Chondrocyte (in vitro differentiated cells): Measurements from ENCODE around the gene CFAP46. TPM values are rescaled to one million over a fixed set of nuclear protein-coding genes. Genes with fewer than 3 reads are reported as not detected.

ENCODE experiments used
- DNase-seq: peaks from one replicate; pipeline ENCODE4 v3.0.0; 2021; ENCODE audit warnings: mixed read lengths, low spot score
- H3K27ac Mint-ChIP-seq: one replicate; pipeline ENCODE4 v1.8.0; 2021; ENCODE audit warnings: mild to moderate bottlenecking, moderate library complexity, mixed read lengths; ENCODE audit not compliant: unreplicated experiment
- H3K27me3 Mint-ChIP-seq: 2 replicates; pipeline ENCODE4 v1.8.0; 2021; ENCODE audit warnings: low read depth, mixed read lengths
- H3K36me3 Mint-ChIP-seq: 2 replicates; pipeline ENCODE4 v1.8.0; 2021; ENCODE audit warnings: low read depth, mixed read lengths
- H3K4me1 Mint-ChIP-seq: 2 replicates; pipeline ENCODE4 v1.8.0; 2021; ENCODE audit warnings: low read depth, mild to moderate bottlenecking, mixed read lengths
- H3K4me3 Mint-ChIP-seq: one replicate; pipeline ENCODE4 v1.8.0; 2021; ENCODE audit warnings: mild to moderate bottlenecking, moderate library complexity, mixed read lengths; ENCODE audit not compliant: unreplicated experiment
- H3K9me3 Mint-ChIP-seq: 2 replicates; pipeline ENCODE4 v1.8.0; 2021; ENCODE audit warnings: low read depth, mixed read lengths
- total RNA-seq: library from RNA; stranded (reverse); gene quantifications from 3 replicates; pipeline ENCODE4 v1.2.1, GENCODE V29; 2021
- TF ChIP-seq, protein P1 (sequence below): fragments of 200-600 bp; sonication (generic); IDR thresholded peaks from 2 replicates; pipeline ENCODE4 v1.5.0; 2021; ENCODE audit warnings: antibody characterized with exemption, mild to moderate bottlenecking, moderate library complexity

CFAP46 gene
- total RNA-seq, 1 donor from 2014 or later = 0.92 TPM

DNA sequence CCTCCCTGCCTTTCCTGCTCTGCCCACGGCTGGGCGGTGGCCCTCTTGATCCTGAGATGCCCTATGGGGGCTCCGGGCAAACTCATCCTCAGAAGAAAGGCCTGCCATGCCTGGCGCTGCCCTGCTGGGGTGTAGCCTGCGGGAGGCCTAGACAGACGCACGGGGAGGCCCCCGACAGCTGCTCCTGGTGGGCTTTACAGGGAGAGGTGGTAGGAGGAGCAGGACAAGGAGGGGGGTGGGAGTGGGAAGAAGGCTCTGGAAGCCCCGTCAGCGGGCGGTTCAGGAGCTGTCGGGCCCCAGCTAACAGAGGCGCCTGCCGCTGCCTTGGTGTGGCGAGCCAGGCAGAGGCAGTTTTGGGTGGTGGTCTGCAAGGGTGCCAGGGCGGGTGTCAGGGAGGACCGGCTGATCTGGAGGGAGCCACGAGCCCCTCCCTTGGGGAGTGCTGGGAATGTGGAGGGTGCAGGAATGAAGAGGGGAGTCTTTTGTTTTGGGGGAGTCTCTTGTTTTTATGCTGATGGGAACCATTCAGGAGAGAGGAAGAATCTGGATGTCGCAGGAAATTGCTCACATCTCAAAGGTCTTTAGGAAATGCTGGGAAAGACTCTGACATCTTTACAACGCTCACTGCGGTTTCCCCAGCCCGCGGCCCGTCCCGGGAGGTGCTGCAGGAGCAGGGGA is 63.5 kb downstream of the CFAP46 start:
- TF ChIP-seq, protein P1, sequence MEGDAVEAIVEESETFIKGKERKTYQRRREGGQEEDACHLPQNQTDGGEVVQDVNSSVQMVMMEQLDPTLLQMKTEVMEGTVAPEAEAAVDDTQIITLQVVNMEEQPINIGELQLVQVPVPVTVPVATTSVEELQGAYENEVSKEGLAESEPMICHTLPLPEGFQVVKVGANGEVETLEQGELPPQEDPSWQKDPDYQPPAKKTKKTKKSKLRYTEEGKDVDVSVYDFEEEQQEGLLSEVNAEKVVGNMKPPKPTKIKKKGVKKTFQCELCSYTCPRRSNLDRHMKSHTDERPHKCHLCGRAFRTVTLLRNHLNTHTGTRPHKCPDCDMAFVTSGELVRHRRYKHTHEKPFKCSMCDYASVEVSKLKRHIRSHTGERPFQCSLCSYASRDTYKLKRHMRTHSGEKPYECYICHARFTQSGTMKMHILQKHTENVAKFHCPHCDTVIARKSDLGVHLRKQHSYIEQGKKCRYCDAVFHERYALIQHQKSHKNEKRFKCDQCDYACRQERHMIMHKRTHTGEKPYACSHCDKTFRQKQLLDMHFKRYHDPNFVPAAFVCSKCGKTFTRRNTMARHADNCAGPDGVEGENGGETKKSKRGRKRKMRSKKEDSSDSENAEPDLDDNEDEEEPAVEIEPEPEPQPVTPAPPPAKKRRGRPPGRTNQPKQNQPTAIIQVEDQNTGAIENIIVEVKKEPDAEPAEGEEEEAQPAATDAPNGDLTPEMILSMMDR = no peak
- Mint-ChIP-seq H3K4me3 (no peak overlapping the region), H3K4me1 (peaks cover 4% of the 10 kb centered on the region), H3K27ac (no peak overlapping the region), H3K9me3 (peaks cover 8% of the 10 kb centered on the region), H3K36me3 (peaks cover 2% of the 10 kb centered on the region), H3K27me3 (peaks cover 56% of the 10 kb centered on the region)
- peak; percentile 86 for DNase-seq

DNA sequence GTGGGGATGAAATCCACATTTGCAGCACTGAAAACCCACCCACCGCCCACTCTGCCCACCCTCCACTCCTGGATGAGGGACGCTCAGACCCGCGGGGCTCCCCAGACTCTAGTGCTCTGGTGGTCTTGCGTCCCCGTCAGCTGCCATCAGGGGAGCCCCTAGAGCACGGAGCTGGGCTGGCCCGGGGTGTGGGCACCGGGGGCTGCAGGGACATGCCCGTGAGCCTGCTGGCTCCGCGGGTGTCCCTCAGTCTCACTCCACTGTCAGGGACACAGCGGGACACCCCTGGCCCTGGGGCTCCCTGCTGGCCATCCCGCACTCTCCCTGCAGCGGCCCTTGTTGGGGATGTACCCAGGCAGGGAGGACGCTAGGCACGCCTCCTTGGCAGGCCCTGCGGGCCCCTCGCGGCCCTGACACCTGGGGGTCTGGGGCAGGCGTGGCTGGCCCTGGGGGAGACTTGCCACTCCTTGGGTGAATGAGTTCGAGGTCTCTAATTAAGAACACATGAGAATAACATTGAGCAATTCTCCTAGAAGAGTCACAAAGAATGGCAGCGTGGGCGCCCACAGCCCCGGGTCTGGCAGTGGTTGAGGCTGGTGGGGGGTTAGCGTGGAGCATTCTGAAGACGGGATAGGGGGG is 64.2 kb downstream of the CFAP46 start:
- H3K27me3 Mint-ChIP-seq = peaks cover 57% of the 10 kb centered on the region
- H3K27ac Mint-ChIP-seq = no peak overlapping the region
- DNase-seq = peak; percentile 88
- H3K36me3 Mint-ChIP-seq = peaks cover 2% of the 10 kb centered on the region
- TF ChIP-seq, protein P1 = no peak
- peaks cover 8% of the 10 kb centered on the region for H3K9me3 Mint-ChIP-seq
- H3K4me1 Mint-ChIP-seq = no peaks in the 10 kb centered on the region
- H3K4me3 Mint-ChIP-seq = no peak overlapping the region

DNA sequence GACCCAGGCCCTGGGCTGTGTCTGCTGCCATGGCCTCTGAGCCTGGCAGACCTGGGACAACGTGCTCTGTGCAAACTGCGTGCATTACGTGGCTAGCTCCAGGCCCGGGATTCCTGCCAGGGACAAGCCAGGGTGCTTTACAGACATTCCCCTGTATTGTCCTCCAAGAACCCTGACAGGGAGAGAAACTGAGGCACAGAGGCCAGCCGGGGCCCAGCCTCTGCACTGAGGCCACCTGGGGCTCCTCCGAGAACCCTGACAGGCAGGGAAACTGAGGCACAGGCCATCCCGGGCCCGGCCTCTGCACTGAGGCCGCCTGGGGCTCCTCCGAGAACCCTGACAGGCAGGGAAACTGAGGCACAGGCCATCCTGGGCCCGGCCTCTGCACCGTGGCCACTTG is 64.9 kb downstream of the CFAP46 start:
- H3K4me1 Mint-ChIP-seq = no peaks in the 10 kb centered on the region
- peaks cover 2% of the 10 kb centered on the region for H3K36me3 Mint-ChIP-seq
- peaks cover 56% of the 10 kb centered on the region for H3K27me3 Mint-ChIP-seq
- H3K27ac Mint-ChIP-seq = no peak overlapping the region
- TF ChIP-seq, protein P1 = no peak
- no peak overlapping the region for H3K4me3 Mint-ChIP-seq
- peak; percentile 78 for DNase-seq
- H3K9me3 Mint-ChIP-seq = peaks cover 8% of the 10 kb centered on the region

DNA sequence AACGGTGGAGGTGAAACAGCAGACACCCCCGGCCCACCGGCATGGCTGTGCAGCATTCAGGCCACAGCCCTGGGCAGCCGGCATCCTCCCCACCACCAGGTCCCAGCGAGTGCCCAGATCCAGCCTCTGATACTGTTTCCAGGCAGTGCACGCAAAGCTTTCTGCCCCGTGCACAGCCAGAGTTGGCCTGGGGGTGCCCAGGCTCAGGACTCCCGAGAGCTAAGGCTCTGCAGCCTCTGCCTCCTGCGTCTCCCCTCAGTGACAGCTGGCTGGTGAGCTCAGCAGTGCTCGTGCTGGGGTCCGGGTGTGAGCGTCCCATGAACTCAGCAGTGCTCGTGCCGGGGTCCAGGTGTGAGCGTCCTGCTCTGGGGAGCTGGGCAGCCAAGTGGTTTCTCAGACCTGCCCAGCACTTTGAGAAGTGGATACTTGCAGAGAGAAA is 65.4 kb downstream of the CFAP46 start:
- Mint-ChIP-seq H3K27me3 (peaks cover 53% of the 10 kb centered on the region), H3K36me3 (peaks cover 2% of the 10 kb centered on the region), H3K9me3 (peaks cover 8% of the 10 kb centered on the region), H3K4me3 (no peak overlapping the region), H3K27ac (no peak overlapping the region), H3K4me1 (no peaks in the 10 kb centered on the region)
- DNase-seq = peak; percentile 70
- TF ChIP-seq, protein P1 = no peak

DNA sequence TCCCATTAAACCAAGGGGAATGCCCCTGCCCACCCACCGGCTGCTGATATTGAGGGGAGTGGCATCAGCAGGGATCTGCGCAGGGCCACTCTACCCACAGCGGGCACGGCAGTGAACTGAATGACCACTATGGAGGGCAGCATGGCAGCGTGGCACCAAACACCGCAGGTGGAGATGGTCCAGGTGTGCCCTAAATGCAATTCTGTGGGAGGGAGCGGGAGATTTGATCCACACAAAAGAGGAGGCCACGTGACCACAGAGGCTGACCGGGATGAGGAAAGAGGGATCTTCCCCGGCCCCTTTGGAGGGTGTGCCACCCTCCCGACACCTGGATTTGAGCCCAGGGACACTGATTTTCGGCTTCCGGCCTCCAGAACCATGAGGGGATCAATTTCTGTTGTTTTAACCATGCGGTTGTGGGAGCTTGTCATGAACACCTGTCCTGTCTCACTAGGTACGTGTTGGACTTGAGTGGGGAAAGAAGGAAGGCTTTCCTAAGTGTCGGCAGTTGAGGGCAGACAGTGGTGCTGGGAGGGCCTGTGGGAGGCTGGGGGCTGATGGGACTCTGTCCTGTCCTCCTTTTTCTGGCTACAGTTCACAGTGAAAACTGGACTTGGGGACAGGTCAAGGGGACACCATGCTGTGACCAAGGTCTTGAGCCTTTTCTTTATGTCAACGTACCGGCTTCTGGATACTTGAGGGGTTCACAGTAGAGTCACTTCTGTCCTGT is 66.1 kb downstream of the CFAP46 start:
- Mint-ChIP-seq H3K27ac (no peak overlapping the region), H3K27me3 (peaks cover 57% of the 10 kb centered on the region), H3K9me3 (peaks cover 11% of the 10 kb centered on the region), H3K36me3 (peaks cover 3% of the 10 kb centered on the region), H3K4me3 (no peak overlapping the region), H3K4me1 (no peaks in the 10 kb centered on the region)
- TF ChIP-seq, protein P1 = no peak
- peak; percentile 58 for DNase-seq
